PC-3 (cell line): ENCODE measurements around the gene ADAP2. TPM values are rescaled to one million over a fixed set of nuclear protein-coding genes. Genes with fewer than 3 reads are reported as not detected.

Experiments used
- ATAC-seq: fragments of 200-7000 bp; cut with Tn5 transposase; 2 replicates; pipeline ENCODE4 v1.9.1; 2020; ENCODE audit warnings: mild to moderate bottlenecking, moderate library complexity
- BruUV-seq: library from RNA; stranded (reverse); fragments of 400-500 nt; replicated peaks from 2 replicates; lab custom pipeline; 2021; lab: Mats Ljungman, UMichigan
- CTCF ChIA-PET: fragments of 300-600 bp; sonication (Branson Sonifier 250); formaldehyde crosslinking; loops from one replicate; lab custom pipeline; 2022; ENCODE audit warnings: antibody characterized with exemption; lab: Charles Lee
- POLR2A ChIA-PET: fragments of 300-600 bp; sonication (Branson Sonifier 250); formaldehyde crosslinking; loops from one replicate; lab custom pipeline; 2022; ENCODE audit warnings: antibody characterized with exemption; ENCODE audit not compliant: unreplicated experiment; lab: Charles Lee
- DNase-seq: peaks from one replicate; pipeline ENCODE4 v3.0.0-alpha.2; 2015
- H2AFZ ChIP-seq: fragments of 300-600 bp; sonication (generic); 2 replicates; pipeline ENCODE4 v1.6.0; 2016; ENCODE audit warnings: antibody characterized with exemption, low read length
- H3F3A ChIP-seq: fragments of 300-600 bp; sonication (generic); one replicate; pipeline ENCODE4 v1.6.0; 2017; ENCODE audit warnings: antibody characterized with exemption, low read length, control low read depth, mild to moderate bottlenecking; ENCODE audit not compliant: unreplicated experiment
- H3K27ac ChIP-seq: fragments of 300-600 bp; sonication (generic); 2 replicates; pipeline ENCODE4 v1.5.1; 2016; ENCODE audit warnings: mild to moderate bottlenecking, low read length
- H3K27me3 ChIP-seq: fragments of 300-600 bp; sonication (generic); 2 replicates; pipeline ENCODE4 v1.6.1; 2016; ENCODE audit warnings: low read length, mixed read lengths
- H3K36me3 ChIP-seq: fragments of 300-600 bp; sonication (generic); 2 replicates; pipeline ENCODE4 v1.6.1; 2016; ENCODE audit warnings: low read depth, mixed run types, low read length, mixed read lengths
- H3K4me1 ChIP-seq: fragments of 300-600 bp; sonication (generic); 2 replicates; pipeline ENCODE4 v1.5.1; 2016; ENCODE audit warnings: low read length; ENCODE audit not compliant: insufficient read depth
- H3K4me2 ChIP-seq: fragments of 300-600 bp; sonication (generic); 2 replicates; pipeline ENCODE4 v1.6.0; 2016; ENCODE audit warnings: low read length
- H3K4me3 ChIP-seq: fragments of 300-600 bp; sonication (generic); 2 replicates; pipeline ENCODE4 v1.5.1; 2016; ENCODE audit warnings: mild to moderate bottlenecking, low read length, mixed read lengths
- H3K79me2 ChIP-seq: fragments of 300-600 bp; sonication (generic); 2 replicates; pipeline ENCODE4 v1.6.1; 2017; ENCODE audit warnings: low read length, mixed read lengths
- H3K9ac ChIP-seq: fragments of 300-600 bp; sonication (generic); 2 replicates; pipeline ENCODE4 v1.6.0; 2016; ENCODE audit warnings: mild to moderate bottlenecking, low read length
- H3K9me2 ChIP-seq: fragments of 300-600 bp; sonication (generic); replicated peaks from 2 replicates; pipeline ENCODE4 v1.6.1; 2016; ENCODE audit warnings: mixed run types, low read length, mixed read lengths
- H3K9me3 ChIP-seq: fragments of 300-600 bp; sonication (generic); 2 replicates; pipeline ENCODE4 v1.6.1; 2016; ENCODE audit warnings: low read length, mixed read lengths
- H4K20me1 ChIP-seq: fragments of 300-600 bp; sonication (generic); 2 replicates; pipeline ENCODE4 v1.6.1; 2016; ENCODE audit warnings: low read length, mixed read lengths
- EZH2 ChIP-seq: fragments of 300-600 bp; sonication (generic); IDR thresholded peaks from one replicate; pipeline ENCODE4 v1.6.1; 2017; ENCODE audit warnings: antibody characterized with exemption, mild to moderate bottlenecking, low read length; ENCODE audit not compliant: unreplicated experiment
- EZH2phosphoT487 ChIP-seq: fragments of 300-600 bp; sonication (generic); IDR thresholded peaks from 2 replicates; pipeline ENCODE4 v1.6.1; 2018; ENCODE audit warnings: mild to moderate bottlenecking, antibody characterized with exemption, low read length, borderline replicate concordance
- intact Hi-C: fragments of 100-400 bp; cut with micrococcal nuclease; formaldehyde crosslinking; loops from 2 replicates; pipeline ENCODE4 v1.9.0; 2023
- total RNA-seq: library from RNA; depleted of rRNA; stranded (reverse); fragments of >200 nt; gene quantifications from 2 replicates; pipeline ENCODE4 v1.2.3, GENCODE V29; 2014
- TF ChIP-seq, protein P1 (sequence below): fragments of 300-600 bp; sonication (generic); conservative IDR thresholded peaks from 2 replicates; pipeline ENCODE4 v1.5.1; 2017; ENCODE audit warnings: antibody characterized with exemption, low read depth, mild to moderate bottlenecking, low read length

Gene ADAP2
- total RNA-seq, 1 experiment from 2014 or later, result 2.5 TPM

DNA sequence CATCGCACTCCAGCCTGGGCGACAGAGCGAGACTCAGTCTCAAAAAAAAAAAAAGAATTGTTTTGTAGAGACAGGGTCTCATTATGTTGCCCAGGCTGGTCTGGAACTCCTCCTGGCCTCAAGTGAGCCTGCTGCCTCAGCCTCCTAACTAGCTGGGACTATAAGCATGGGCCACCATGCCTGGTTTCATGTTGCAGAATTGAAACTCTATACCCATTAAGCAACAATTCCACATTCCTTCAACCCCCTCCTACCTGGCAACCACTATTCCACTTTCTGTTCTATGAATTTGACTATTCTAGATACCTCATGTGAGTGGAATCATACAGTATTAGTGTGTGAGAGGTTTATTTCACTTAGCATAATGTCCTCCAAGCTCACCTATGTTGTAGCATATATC is 73.6 kb downstream of the ADAP2 start:
- Histone ChIP-seq H3K4me3 (no peak overlapping the region), H3F3A (no peaks in the 10 kb centered on the region), H2AFZ (no peak overlapping the region), H3K27me3 (no peaks in the 10 kb centered on the region), H3K4me1 (no peaks in the 10 kb centered on the region), H3K9me3 (no peaks in the 10 kb centered on the region), H3K36me3 (no peaks in the 10 kb centered on the region), H3K27ac (no peak overlapping the region), H3K4me2 (no peak overlapping the region), H3K79me2 (no peaks in the 10 kb centered on the region), H3K9me2 (no peaks in the 10 kb centered on the region), H3K9ac (no peak overlapping the region), H4K20me1 (no peaks in the 10 kb centered on the region)
- TF ChIP-seq EZH2phosphoT487, result no peak
- no peak for TF ChIP-seq EZH2
- TF ChIP-seq, protein P1, sequence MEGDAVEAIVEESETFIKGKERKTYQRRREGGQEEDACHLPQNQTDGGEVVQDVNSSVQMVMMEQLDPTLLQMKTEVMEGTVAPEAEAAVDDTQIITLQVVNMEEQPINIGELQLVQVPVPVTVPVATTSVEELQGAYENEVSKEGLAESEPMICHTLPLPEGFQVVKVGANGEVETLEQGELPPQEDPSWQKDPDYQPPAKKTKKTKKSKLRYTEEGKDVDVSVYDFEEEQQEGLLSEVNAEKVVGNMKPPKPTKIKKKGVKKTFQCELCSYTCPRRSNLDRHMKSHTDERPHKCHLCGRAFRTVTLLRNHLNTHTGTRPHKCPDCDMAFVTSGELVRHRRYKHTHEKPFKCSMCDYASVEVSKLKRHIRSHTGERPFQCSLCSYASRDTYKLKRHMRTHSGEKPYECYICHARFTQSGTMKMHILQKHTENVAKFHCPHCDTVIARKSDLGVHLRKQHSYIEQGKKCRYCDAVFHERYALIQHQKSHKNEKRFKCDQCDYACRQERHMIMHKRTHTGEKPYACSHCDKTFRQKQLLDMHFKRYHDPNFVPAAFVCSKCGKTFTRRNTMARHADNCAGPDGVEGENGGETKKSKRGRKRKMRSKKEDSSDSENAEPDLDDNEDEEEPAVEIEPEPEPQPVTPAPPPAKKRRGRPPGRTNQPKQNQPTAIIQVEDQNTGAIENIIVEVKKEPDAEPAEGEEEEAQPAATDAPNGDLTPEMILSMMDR, result no peak
- DNase-seq, result peak; percentile 6
- ChIA-PET POLR2A (no interaction called here), CTCF (no interaction called here)
- intact Hi-C loops, result no loop called here
- ATAC-seq, result no peak
- BruUV-seq, result no TSS peak

DNA sequence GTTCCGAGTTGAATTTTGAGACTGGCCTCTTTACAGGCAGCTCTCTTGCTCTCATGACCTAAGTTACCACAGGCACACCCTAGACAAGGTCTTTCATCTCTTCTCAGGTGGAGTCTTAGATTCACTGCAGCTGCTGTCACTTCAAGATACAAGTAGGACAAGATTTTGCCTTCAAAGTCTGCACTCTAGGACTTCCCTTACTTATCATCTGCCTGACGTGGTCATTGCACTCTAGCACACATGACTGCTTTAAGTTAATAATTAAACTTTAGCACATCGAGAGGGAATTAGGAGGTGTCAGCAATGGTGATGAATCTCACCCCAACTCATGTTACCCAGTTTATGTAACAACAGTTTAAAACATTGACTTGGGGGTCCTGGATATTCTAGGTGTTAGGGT is 74.7 kb downstream of the ADAP2 start:
- Histone ChIP-seq H3K9me2 (no peaks in the 10 kb centered on the region), H3K27ac (no peak overlapping the region), H3K79me2 (no peaks in the 10 kb centered on the region), H3K27me3 (no peaks in the 10 kb centered on the region), H4K20me1 (no peaks in the 10 kb centered on the region), H3K4me3 (no peak overlapping the region), H3K4me1 (no peaks in the 10 kb centered on the region), H3K9ac (no peak overlapping the region), H3K36me3 (no peaks in the 10 kb centered on the region), H3K4me2 (no peak overlapping the region), H2AFZ (no peak overlapping the region), H3F3A (no peaks in the 10 kb centered on the region), H3K9me3 (no peaks in the 10 kb centered on the region)
- intact Hi-C loops, result no loop called here
- BruUV-seq, result no TSS peak
- DNase-seq (no peak), ATAC-seq (no peak)
- POLR2A ChIA-PET, result no interaction called here
- TF ChIP-seq, protein P1, result no peak
- no peak for TF ChIP-seq EZH2
- no peak for TF ChIP-seq EZH2phosphoT487
- CTCF ChIA-PET, result no interaction called here

DNA sequence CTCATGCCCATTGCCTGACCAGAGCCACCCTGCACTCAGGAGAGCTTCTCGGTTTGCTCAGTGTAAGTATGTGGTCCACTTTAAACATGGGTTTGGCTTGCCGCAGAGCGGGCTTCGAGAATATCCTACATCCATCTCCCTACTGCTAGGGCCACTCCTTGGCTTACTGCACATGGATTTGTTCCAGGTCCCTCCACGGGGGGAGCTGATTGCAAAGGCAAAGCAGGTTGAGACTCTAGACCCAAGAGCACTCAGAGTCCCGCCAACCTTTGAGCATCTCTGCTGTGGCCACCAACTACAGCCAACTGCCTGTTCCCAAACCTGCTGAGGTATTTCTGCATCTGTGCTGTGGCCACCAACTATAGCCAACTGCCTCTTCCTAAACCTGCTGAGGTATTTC is 75.5 kb downstream of the ADAP2 start:
- ChIA-PET CTCF (no interaction called here), POLR2A (no interaction called here)
- Histone ChIP-seq H3K27me3 (no peaks in the 10 kb centered on the region), H3K9me3 (no peaks in the 10 kb centered on the region), H3K4me3 (no peak overlapping the region), H3K79me2 (no peaks in the 10 kb centered on the region), H3K36me3 (no peaks in the 10 kb centered on the region), H3K4me1 (no peaks in the 10 kb centered on the region), H4K20me1 (no peaks in the 10 kb centered on the region), H3K9ac (no peak overlapping the region), H3K27ac (no peak overlapping the region), H2AFZ (no peak overlapping the region), H3K9me2 (no peaks in the 10 kb centered on the region), H3F3A (no peaks in the 10 kb centered on the region), H3K4me2 (no peak overlapping the region)
- DNase-seq, result no peak
- TF ChIP-seq EZH2phosphoT487 (no peak), EZH2 (no peak)
- TF ChIP-seq, protein P1, result no peak
- no TSS peak for BruUV-seq
- ATAC-seq, result no peak
- intact Hi-C loops, result no loop called here
